ENCODE results near the gene FKBP8.
A peak's percentile ranks its signal among the peaks of the same experiment; 100 is the strongest.

The FKBP8 gene

DNA sequence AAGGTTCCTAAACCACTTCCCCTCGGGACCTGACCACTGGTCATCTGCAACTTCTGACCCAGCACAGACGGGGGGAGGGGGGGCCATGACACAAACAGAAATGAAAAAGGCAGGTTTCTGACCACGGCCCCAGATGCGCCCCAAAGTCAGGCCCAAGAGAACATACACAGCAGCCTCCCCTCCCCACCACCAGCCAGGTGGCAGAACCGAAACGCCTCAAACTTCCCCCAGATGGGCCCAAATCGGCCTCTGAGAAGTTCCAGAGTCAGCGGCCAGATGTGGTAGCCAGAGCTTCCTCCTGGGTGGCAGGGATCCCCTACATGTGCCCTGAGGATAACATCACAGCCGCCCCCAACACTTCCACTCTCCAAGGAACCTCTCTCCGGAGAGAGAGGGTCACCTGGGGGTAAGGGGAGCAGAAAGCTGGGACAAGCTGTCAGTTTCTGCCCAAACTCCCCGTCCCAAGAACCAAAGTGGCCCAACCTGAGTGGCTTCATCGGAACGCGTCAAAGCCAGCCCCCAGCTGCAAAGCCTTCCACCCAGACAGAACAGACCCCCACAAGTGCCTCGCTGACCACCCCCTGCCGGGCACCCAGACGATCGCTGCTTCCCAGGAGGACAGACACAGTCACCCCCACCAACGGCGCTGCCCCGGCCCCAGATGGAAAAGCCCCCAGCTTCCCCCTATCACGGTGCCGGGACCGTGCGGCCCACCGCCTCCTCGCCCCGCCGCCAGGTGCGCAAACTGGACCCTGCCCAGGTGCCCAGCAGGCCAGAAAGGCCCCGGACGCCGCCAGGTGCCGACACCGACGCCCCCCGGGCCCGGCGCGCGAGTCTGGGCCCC lies 22.3 kb downstream of the FKBP8 start:
- DNase-seq = peak; percentile 19

DNA sequence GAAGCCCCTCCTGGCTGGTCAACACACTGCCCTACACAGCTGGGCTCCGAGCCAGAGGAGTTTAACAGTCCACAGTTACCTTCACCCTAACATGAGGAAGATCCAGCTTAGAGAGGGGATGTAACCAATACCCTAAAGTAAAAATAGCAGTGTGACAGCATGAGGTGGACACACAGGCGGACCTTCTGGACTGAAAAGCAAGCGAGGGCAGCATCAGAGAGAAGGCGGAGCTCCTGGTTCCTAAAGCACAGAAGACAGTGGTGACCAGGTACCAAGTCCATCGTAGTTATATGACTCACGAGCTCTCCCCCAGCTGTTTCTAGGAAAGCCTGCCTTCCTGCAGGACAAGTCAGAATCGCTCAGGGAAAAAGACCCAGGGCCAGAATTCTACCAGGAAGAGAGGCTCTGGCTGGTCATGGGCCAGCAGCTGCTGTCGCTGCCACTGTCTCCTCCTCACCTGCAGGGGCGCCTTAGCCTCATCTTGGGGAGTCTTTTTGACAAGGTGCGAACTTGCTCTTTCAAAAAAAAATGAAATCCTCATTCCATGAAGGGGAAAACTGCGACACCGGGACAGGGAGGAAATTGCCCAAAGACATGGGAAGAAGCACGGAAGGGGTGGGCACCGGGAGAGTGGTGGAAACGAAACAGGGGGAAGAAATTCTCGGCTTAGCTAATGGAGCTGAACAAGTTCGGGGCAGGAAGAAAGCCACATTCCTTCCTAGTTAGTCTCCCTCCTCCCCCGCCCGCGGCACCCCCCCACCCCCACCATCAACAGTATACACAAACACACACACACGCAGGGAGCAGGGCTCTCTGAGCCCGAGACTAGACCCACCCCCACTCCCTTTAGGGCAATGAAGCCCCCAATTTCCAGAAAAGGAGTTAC lies 23.2 kb downstream of the FKBP8 start:
- DNase-seq = peak; percentile 67

DNA sequence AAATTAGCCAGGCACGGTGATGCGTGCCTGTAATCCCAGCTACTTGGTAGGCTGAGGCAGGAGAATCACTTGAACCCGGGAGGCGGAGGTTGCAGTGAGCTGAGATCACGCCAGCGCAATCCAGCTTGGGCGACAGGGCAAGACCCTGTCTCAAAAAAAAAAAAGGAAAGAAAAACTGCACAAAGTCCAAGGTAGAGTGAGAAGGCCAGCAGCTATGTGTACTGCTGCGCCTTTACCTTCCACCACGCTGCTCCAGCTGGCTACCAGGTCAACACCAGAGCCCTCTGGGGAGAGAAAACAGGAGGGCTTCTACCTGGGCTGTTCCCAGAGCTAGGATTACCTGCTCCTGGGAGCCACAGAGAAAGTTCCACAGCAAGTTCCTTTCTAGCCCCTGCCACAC lies 24.7 kb downstream of the FKBP8 start:
- DNase-seq = no peak

DNA sequence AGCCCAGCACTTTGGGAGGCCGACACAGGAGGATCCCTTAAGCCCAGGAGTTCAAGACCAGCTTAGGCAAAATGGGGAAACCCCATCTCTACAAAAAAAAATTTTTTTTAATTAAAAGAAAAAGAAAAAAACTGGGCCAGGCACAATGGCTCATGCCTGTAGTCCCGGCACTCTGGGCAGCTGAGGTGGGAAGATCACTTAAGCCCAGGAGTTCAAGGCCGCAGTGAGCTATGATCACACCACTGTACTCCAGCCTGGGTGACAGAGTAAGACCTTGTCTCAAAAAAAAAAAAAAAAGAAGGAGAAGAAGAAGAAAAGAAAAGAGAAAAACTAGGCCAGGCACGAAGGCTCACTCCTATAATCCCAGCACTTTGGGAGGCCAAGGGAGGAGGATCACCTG lies 25.8 kb downstream of the FKBP8 start:
- DNase-seq = no peak

- no peak for DNase-seq
These were observed 27.4 kb downstream of the FKBP8 start for GRCh38 chr19:18515959-18516358.

DNA sequence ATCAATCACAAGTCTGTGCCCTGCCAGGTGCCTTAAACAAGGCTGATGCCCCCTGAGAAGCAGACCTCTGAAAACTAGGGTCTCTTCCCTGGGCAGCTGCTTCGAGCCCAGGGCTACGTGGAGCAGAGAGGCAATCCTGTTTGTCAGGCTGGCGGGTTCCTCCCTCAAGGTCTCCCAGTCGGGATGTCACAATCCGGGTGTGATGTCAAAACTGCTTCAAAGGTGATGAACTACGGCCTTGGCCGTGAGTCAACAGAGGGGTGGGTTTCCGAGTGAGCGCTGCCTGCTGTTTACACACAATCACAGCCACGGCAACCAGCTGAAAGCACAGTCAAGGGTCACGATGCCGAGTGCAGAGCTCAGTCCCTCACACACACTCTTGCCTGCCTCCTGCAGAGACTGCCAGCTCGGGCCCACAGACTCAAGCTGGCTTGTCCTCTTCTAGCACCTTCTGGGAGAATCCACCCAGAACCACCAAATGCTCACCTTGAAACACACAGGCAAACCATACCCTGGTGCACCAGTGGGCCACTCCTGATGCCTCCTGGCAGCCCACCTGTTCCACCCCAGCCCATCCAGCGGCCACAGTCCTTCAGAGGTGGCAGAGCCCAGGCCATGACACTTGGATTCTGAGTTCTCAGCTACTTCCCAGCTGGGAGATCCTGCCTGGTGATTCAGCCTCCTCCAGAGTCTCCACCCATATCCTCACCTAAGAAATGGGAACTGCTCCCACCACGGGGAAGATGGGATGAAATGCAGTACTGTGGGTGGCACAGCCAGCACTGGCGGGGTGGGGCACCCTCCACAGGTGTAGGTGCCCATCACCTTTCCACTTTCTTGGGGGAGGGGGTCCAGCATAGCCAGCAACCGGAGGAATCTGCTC lies 28.3 kb downstream of the FKBP8 start:
- DNase-seq = no peak

DNA sequence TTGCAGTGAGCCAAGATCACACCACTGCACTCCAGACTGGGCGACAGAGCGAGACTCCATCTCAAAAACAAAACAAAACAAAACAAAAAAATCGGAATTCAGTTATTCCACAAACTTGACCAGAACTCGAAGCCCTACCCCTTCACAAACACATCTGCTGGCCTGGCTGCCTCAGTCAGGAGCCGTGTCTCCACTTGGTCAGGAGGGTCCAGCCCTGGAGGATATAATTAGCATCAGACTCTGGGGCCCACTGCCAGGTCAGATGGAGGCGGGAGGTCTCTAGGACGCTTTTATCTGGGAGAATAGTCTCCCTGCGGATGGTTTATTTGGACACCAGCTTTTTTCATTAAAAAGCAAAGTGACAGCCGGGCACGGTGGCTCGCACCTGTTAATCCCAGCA lies 29.5 kb downstream of the FKBP8 start:
- no peak for DNase-seq

DNA sequence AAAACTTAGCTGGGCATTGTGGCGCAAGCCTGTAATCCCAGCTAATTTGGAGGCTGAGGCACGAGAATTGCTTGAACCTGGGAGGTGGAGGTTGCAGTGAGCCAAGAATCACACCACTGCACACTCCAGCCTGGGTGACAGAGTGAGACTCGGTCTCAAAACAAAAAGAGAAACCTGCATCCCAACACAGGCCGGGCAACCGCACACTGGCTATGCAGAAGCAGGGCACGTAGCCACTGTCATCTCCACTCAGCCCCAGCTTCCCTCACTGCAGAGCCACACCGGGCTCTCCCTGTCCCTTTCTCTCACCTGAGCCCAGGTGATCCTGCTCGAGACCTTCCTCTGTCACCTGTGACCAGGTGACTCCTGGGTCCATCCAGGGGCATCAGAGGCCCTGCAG lies 33.2 kb downstream of the FKBP8 start:
- DNase-seq = no peak

GRCh38 chr19:18508585-18508984 lies 34.8 kb downstream of the FKBP8 start:
- DNase-seq = no peak

GRCh38 chr19:18507727-18508440 lies 35.5 kb downstream of the FKBP8 start:
- DNase-seq = no peak

DNA sequence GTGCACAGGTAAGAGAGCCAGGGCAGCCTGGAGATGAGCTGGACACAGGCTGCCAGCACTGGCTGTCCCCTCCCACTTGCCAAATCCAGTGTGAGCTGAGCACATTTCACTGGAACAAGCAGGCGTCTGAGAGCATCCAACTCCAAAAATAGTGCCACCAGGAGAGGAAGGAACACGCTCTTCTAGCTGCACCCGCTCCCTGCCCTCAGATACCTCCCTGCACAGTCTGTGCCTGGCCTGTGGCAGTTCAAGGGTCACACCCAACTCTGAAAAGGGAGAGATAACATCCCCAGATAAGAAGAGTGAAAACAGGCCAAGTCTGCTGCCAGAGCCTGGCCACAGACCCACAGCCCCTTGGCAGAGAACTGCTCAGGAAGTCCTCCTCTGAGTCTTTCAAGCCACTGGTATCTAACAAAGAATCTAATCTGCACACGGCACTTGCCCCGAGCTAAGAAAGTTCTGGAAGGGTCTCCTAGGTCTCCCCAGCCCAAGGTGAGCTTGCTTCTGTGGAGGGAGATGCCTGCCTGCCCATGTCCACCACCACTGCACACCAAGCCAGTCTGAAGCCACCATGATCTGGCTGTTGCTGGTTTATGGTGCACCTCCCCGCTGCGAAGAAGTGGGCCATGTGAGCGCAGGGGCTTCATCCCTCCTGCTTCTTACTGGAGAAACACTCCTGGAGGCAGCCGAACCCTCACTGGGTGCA lies 36.2 kb downstream of the FKBP8 start:
- DNase-seq = peak; percentile 20

- no peak for DNase-seq
These were observed 37.1 kb downstream of the FKBP8 start for GRCh38 chr19:18506101-18506930.

DNA sequence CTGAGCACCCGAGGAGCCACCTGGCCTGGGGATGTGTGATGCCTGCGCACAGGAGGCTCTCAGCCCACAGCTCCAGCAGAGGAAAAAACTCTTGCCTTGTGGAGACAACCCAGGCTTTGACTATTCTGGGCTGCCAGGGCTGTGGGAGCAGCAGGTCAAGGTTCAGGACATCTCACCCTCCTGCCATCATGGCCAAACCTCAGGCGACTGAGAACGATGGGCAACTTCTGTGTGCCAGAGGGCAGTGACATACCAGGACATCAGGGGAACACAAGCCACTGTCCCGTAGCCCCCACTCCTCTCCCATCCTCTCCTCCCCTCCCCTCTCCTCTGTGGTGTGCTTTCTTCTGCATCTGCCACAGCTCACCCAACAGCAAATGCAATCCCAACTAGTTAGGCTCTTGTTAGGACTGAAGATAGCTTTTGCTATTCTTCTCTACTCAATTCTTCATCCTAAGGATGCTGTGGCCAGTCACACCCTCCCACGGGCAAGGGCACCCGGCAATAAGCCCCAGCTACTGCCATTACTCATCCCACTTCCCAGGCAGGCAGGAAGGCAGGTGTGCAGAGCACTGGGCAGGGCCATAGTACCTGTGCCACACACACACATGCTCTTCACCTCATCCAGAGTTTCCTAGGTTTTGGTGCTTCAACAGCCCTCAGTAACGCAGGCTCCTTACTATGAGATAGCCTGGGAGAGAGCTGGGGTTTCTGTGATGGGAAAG lies 38.3 kb downstream of the FKBP8 start:
- DNase-seq = peak; percentile 22

- DNase-seq = no peak
These were observed 39.1 kb downstream of the FKBP8 start for GRCh38 chr19:18503971-18504885.

GRCh38 chr19:18503337-18503970 lies 39.9 kb downstream of the FKBP8 start:
- no peak for DNase-seq

GRCh38 chr19:18502638-18503294 lies 40.6 kb downstream of the FKBP8 start:
- no peak for DNase-seq

- DNase-seq = no peak
These were observed 41.1 kb downstream of the FKBP8 start for GRCh38 chr19:18502246-18502637.

DNA sequence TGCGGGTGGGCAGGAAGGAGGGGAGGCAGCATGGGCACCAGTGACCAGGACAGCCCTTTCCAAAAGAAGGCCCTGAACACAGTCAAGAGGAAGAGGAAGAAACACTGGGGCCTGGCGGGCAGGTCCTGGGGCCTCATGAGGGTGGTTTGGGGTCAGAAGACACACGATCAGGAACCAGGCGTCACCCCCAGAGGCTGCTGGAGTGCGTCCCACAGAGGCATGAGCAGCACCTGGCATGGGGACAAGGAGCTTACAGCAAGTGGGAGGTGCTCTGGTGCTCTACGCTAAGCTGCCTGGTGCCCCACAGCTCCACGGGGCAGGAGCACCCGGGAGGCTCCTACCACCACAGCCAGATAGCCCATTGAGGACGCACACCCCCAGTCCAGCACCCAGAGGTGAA lies 41.5 kb downstream of the FKBP8 start:
- DNase-seq = no peak

All from stimulated activated CD4-positive, alpha-beta T cell treated with anti-CD3 and anti-CD28 coated beads, Interleukin-4, amount 100 ng/mL, for 24 hours (primary cell).